ENCODE data around the gene MBP. TPM values are rescaled to one million over a fixed set of nuclear protein-coding genes. Genes with fewer than 3 reads are reported as not detected.

MBP gene
- total RNA-seq, 4 donors from 2014 or later: 28.6 to 55.0 (median 50.4) TPM

DNA sequence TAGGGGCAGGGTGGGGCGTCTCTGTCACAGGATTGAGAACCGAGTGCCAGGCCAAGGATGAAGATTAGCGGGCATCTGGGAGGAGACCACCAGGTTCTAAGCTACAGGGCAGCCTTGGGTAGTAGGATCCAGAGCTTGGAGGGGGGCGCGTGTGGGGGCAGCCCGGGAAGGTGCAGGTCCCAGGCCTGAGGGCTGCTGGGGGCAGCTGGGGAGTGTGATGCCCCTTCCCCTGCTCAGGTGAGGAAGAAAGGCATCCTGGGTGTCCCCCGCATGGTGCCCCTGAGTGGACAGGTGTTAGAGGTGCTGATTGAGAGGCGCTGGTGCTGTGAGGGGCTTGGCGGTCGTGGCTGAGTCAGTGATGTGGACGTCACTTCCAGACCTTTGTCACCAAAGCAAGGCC lies 33.9 kb upstream of the MBP start:
- ATAC-seq (no peak), DNase-seq (no peak)
- intact Hi-C loops (cut with DNase I; ENCODE audit: low total_unique reads): no loop called here
- in situ Hi-C loops (cut with MboI; ENCODE audit: low sequenced_read_pairs in 4 of 4): no loop called here
- no peaks in the 10 kb centered on the region for H3K36me3 ChIP-seq
- TF ChIP-seq, protein P1, sequence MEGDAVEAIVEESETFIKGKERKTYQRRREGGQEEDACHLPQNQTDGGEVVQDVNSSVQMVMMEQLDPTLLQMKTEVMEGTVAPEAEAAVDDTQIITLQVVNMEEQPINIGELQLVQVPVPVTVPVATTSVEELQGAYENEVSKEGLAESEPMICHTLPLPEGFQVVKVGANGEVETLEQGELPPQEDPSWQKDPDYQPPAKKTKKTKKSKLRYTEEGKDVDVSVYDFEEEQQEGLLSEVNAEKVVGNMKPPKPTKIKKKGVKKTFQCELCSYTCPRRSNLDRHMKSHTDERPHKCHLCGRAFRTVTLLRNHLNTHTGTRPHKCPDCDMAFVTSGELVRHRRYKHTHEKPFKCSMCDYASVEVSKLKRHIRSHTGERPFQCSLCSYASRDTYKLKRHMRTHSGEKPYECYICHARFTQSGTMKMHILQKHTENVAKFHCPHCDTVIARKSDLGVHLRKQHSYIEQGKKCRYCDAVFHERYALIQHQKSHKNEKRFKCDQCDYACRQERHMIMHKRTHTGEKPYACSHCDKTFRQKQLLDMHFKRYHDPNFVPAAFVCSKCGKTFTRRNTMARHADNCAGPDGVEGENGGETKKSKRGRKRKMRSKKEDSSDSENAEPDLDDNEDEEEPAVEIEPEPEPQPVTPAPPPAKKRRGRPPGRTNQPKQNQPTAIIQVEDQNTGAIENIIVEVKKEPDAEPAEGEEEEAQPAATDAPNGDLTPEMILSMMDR (IDR thresholded peaks at IDR 0.05 in 4 of 5, conservative IDR thresholded peaks at IDR 0.05 in 1 of 5): no peak
- no peak for TF ChIP-seq POLR2A (IDR thresholded peaks at IDR 0.05)
- H3K27me3 ChIP-seq: peaks cover 0 to 5% (median 0%) of the 10 kb centered on the region in 3 donors
- no peak overlapping the region for H3K4me3 ChIP-seq
- no peaks in the 10 kb centered on the region for H3K4me1 ChIP-seq
- H3K27ac ChIP-seq: peak overlapping the region in 1 of 4 donors; percentile 13
- H3K9me3 ChIP-seq: no peaks in the 10 kb centered on the region

DNA sequence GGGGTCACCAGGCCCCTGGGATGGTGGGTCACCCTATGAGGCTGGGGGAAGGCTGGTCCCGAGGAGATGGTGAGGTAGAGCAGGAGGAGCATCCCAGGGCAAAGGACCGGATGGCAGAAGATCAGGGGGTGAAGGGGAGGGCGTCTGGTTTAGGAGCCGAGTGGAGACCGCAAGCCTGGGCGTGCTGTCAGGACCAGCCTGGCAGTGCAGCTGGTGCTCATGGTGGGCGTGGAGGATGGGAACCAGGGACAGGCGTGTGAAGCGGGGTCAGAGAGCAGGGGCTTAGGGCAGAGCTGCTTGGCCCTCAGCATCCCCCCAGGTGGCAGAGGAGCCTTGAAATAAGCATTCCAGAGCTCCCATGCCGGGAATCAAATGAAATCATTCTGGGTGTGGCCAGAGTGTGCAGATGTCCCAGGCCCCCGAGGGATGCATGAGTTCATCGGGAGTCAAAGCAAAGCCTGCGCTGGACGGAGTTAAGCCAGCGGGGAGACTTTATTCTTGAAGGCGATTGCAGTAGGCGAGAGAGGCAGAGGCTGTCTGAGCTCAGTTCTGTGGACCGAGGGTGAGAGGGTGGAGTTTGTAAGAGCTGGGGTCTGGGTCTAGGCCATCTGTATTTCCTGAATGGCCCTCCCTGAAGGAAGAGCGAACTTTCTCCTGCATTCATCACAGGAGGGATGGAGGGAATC lies 33.1 kb upstream of the MBP start:
- DNase-seq (peak; percentile 52 to 78), ATAC-seq (peak; percentile 82 to 85)
- TF ChIP-seq, protein P1 (IDR thresholded peaks at IDR 0.05 in 4 of 5, conservative IDR thresholded peaks at IDR 0.05 in 1 of 5): no peak
- TF ChIP-seq POLR2A (IDR thresholded peaks at IDR 0.05): no peak
- intact Hi-C loops (cut with DNase I; ENCODE audit: low total_unique reads): no loop called here
- H3K9me3 ChIP-seq: no peaks in the 10 kb centered on the region
- no peaks in the 10 kb centered on the region for H3K36me3 ChIP-seq
- peak overlapping the region in 3 of 4 donors; percentile 13 to 46 (median 13) for H3K27ac ChIP-seq
- H3K4me1 ChIP-seq: no peaks in the 10 kb centered on the region
- no peak overlapping the region for H3K4me3 ChIP-seq
- H3K27me3 ChIP-seq: peaks cover 0 to 5% (median 0%) of the 10 kb centered on the region in 3 donors
- in situ Hi-C loops (cut with MboI; ENCODE audit: low sequenced_read_pairs in 4 of 4): no loop called here

DNA sequence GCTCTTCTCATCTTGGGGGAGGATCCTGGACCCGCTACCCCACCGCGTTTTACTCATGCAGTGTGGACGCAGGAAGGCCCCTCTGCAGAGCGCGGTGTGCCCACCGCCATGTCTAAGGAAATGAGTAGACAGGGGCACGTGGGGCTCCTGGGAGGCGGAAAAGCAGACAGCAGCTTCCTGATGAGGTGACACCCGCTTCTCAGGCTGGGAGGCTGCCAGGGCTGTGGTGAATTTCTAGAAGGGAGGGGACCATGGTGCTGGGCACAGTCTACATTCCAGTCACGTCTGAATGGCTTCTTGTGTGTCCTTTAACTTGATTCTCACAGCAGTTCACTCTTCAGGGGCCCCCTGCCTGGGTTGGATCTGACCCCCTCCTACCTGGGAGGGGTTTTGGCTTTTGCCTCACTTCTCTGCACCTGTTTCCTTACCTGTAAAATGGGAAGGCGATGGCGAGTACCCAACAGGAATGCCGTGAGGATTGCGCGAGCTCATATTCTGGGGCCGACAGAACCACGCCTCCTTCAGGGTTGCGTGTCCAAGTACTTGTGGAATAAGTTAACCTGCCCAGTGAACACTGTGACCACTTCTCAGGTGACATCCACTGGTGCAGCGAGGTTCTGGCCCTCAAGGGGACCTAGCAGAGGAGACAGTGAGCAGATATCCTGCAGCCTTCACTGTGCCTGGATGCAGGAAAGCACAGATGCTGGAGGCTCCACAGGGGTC lies 32.3 kb upstream of the MBP start:
- peaks cover 0 to 5% (median 0%) of the 10 kb centered on the region in 3 donors for H3K27me3 ChIP-seq
- intact Hi-C loops (cut with DNase I; ENCODE audit: low total_unique reads): no loop called here
- ATAC-seq: no peak
- in situ Hi-C loops (cut with MboI; ENCODE audit: low sequenced_read_pairs in 4 of 4): no loop called here
- no peak for DNase-seq
- H3K9me3 ChIP-seq: no peaks in the 10 kb centered on the region
- no peak overlapping the region for H3K27ac ChIP-seq
- TF ChIP-seq POLR2A (IDR thresholded peaks at IDR 0.05): no peak
- TF ChIP-seq, protein P1 (IDR thresholded peaks at IDR 0.05 in 4 of 5, conservative IDR thresholded peaks at IDR 0.05 in 1 of 5): no peak
- H3K36me3 ChIP-seq: no peaks in the 10 kb centered on the region
- no peak overlapping the region for H3K4me3 ChIP-seq
- no peaks in the 10 kb centered on the region for H3K4me1 ChIP-seq

DNA sequence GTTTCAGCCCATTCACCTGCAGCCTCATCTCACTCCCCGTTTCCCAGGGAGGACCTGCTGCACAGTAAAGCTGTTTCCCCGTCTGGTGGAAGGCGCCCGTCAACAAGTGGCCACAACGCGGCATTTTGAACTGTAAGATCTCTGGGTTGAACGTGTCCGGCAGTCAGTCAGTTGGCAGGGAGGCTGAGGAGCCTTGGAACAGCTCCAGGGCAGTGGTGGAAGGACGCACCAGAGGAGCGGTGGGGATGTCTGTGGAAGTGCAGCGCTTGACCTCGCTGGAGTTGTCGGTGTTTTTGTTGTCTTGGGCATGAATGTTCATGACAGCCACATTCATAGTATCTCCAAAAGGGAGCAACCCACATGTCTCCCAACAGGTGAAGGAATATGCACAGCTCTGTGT lies 31.4 kb upstream of the MBP start:
- intact Hi-C loops (cut with DNase I; ENCODE audit: low total_unique reads): no loop called here
- no peak for TF ChIP-seq POLR2A (IDR thresholded peaks at IDR 0.05)
- in situ Hi-C loops (cut with MboI; ENCODE audit: low sequenced_read_pairs in 4 of 4): no loop called here

DNA sequence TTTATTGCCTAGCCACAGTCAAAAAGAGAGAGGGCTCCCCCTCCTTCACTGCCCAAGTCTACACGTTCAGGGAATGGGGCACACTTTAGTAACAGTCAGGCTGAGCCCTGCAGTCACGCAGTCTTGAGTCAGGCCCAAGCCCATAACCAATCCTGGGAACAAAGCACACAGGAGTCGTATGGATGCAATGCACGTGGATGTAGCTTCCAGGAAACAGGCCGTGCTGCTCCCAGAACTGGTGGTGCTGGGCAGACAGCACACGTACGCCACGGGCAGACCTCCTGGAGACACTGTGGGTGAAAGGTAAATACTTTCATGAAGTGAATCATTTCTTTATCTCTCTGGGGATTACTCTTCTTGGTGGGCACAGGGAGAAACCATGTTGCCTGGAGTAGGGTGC lies 30.0 kb upstream of the MBP start:
- Histone ChIP-seq H3K4me3 (no peak overlapping the region), H3K9me3 (no peaks in the 10 kb centered on the region), H3K27me3 (peaks cover 0 to 5% (median 0%) of the 10 kb centered on the region in 3 donors), H3K4me1 (no peaks in the 10 kb centered on the region), H3K27ac (no peak overlapping the region), H3K36me3 (no peaks in the 10 kb centered on the region)
- in situ Hi-C loops (cut with MboI; ENCODE audit: low sequenced_read_pairs in 4 of 4) (no loop called here), intact Hi-C loops (cut with DNase I; ENCODE audit: low total_unique reads) (no loop called here)
- no peak for ATAC-seq
- DNase-seq: no peak
- TF ChIP-seq, protein P1 (IDR thresholded peaks at IDR 0.05 in 4 of 5, conservative IDR thresholded peaks at IDR 0.05 in 1 of 5): no peak
- no peak for TF ChIP-seq POLR2A (IDR thresholded peaks at IDR 0.05)

More for the DNA sequence above, 31.4 kb upstream of the MBP start:
- H3K27me3 ChIP-seq: peaks cover 0 to 5% (median 0%) of the 10 kb centered on the region in 3 donors
- H3K27ac ChIP-seq: no peak overlapping the region
- ATAC-seq (no peak), DNase-seq (no peak)
- no peaks in the 10 kb centered on the region for H3K4me1 ChIP-seq
- no peak overlapping the region for H3K4me3 ChIP-seq
- no peaks in the 10 kb centered on the region for H3K9me3 ChIP-seq
- H3K36me3 ChIP-seq: no peaks in the 10 kb centered on the region

Measured in gastrocnemius medialis (tissue), 4 donors.